ENCODE data around the gene CSRP3.

CSRP3 gene

GRCh38 chr11:19208959-19209546 lies 7.3 kb upstream of the CSRP3 start:
- H3K4me3 ChIP-seq (ENCODE audit: insufficient read depth, low read length, poor library complexity, severe bottlenecking) = no peak overlapping the region
- H3K9me3 ChIP-seq (ENCODE audit: insufficient read depth, low read length) = no peaks in the 10 kb centered on the region
- H3K27me3 ChIP-seq (ENCODE audit: low read length) = 0 out of 2 replicates have a peak, but pooled peaks cover 2% of the 10 kb centered on the region
- no peak overlapping the region for H3K27ac ChIP-seq (ENCODE audit: low read depth, low read length)
- no peaks in the 10 kb centered on the region for H4K20me1 ChIP-seq (ENCODE audit: low read depth, low read length)
- H3K9me2 ChIP-seq (replicated peaks; ENCODE audit: insufficient read depth, low read length) = no peaks in the 10 kb centered on the region
- no peaks in the 10 kb centered on the region for H3K79me2 ChIP-seq (ENCODE audit: insufficient read depth, low read length)
- no peak for TF ChIP-seq EZH2phosphoT487 (conservative IDR thresholded peaks at IDR 0.05; ENCODE audit: low read length)
- no peak for TF ChIP-seq CTCF (IDR thresholded peaks at IDR 0.05; ENCODE audit: insufficient read depth, low read length, poor library complexity, severe bottlenecking)
- no peaks in the 10 kb centered on the region for H3F3A ChIP-seq (ENCODE audit: insufficient read depth)
- no peaks in the 10 kb centered on the region for H3K36me3 ChIP-seq (ENCODE audit: low read length)
- no peak overlapping the region for H3K4me2 ChIP-seq (ENCODE audit: low read depth, low read length, poor library complexity, severe bottlenecking)
- no peak overlapping the region for H3K9ac ChIP-seq (ENCODE audit: low read length)
- no peak overlapping the region for H2AFZ ChIP-seq (ENCODE audit: low read depth, low read length, severe bottlenecking)

- Histone ChIP-seq H2AFZ (ENCODE audit: low read depth, low read length, severe bottlenecking) (no peak overlapping the region), H3K9me3 (ENCODE audit: insufficient read depth, low read length) (no peaks in the 10 kb centered on the region), H3K4me3 (ENCODE audit: insufficient read depth, low read length, poor library complexity, severe bottlenecking) (no peak overlapping the region), H3K36me3 (ENCODE audit: low read length) (no peaks in the 10 kb centered on the region), H3K27ac (ENCODE audit: low read depth, low read length) (no peak overlapping the region), H3K9me2 (replicated peaks; ENCODE audit: insufficient read depth, low read length) (no peaks in the 10 kb centered on the region), H3K27me3 (ENCODE audit: low read length) (0 out of 2 replicates have a peak, but pooled peaks cover 2% of the 10 kb centered on the region), H3K4me2 (ENCODE audit: low read depth, low read length, poor library complexity, severe bottlenecking) (no peak overlapping the region), H4K20me1 (ENCODE audit: low read depth, low read length) (no peaks in the 10 kb centered on the region), H3K9ac (ENCODE audit: low read length) (no peak overlapping the region), H3F3A (ENCODE audit: insufficient read depth) (no peaks in the 10 kb centered on the region), H3K79me2 (ENCODE audit: insufficient read depth, low read length) (no peaks in the 10 kb centered on the region)
- TF ChIP-seq EZH2phosphoT487 (conservative IDR thresholded peaks at IDR 0.05; ENCODE audit: low read length) (no peak), CTCF (IDR thresholded peaks at IDR 0.05; ENCODE audit: insufficient read depth, low read length, poor library complexity, severe bottlenecking) (no peak)
These were observed 6.4 kb upstream of the CSRP3 start for GRCh38 chr11:19208181-19208580.

- no peaks in the 10 kb centered on the region for H3K9me3 ChIP-seq (ENCODE audit: insufficient read depth, low read length)
- H4K20me1 ChIP-seq (ENCODE audit: low read depth, low read length) = no peaks in the 10 kb centered on the region
- H3K27me3 ChIP-seq (ENCODE audit: low read length) = 0 out of 2 replicates have a peak, but pooled peaks cover 2% of the 10 kb centered on the region
- H3K4me2 ChIP-seq (ENCODE audit: low read depth, low read length, poor library complexity, severe bottlenecking) = no peak overlapping the region
- no peaks in the 10 kb centered on the region for H3K79me2 ChIP-seq (ENCODE audit: insufficient read depth, low read length)
- no peak overlapping the region for H3K27ac ChIP-seq (ENCODE audit: low read depth, low read length)
- no peak overlapping the region for H3K4me3 ChIP-seq (ENCODE audit: insufficient read depth, low read length, poor library complexity, severe bottlenecking)
- H3K36me3 ChIP-seq (ENCODE audit: low read length) = no peaks in the 10 kb centered on the region
- H3K9me2 ChIP-seq (replicated peaks; ENCODE audit: insufficient read depth, low read length) = no peaks in the 10 kb centered on the region
- H3F3A ChIP-seq (ENCODE audit: insufficient read depth) = no peaks in the 10 kb centered on the region
- H3K9ac ChIP-seq (ENCODE audit: low read length) = no peak overlapping the region
- H2AFZ ChIP-seq (ENCODE audit: low read depth, low read length, severe bottlenecking) = no peak overlapping the region
- TF ChIP-seq CTCF (IDR thresholded peaks at IDR 0.05; ENCODE audit: insufficient read depth, low read length, poor library complexity, severe bottlenecking) (no peak), EZH2phosphoT487 (conservative IDR thresholded peaks at IDR 0.05; ENCODE audit: low read length) (no peak)
These were observed 3.1 kb upstream of the CSRP3 start for GRCh38 chr11:19204836-19205235.

Data from SU-DHL-6 (cell line).